ENCODE results near the gene STK32B. TPM values are rescaled to one million over a fixed set of nuclear protein-coding genes. Genes with fewer than 3 reads are reported as not detected.

Gene STK32B
- total RNA-seq, 2 experiments from 2014 or later, result not detected

DNA sequence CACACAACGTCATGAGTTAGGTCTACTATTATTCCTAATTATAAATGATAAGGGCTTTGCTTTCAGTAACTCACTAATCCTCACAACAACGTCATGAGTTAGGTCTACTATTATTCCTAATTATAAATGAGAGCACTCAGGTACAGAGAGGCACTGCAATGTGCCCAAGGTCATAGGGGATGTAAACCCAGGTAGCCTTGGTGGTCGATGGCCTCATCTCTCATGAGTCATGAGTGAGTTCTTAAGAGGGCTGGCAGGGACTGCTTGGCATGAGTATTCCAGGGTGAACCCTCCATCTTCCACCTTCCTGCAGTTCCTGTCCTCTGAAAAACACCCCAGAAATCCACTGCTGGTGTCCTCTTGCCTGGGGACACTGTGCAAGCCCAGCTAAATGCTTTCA, 317.1 kb downstream of the STK32B start:
- Mint-ChIP-seq H3K27ac (no peak overlapping the region), H3K27me3 (no peaks in the 10 kb centered on the region), H3K4me1 (ENCODE audit: low read depth) (no peaks in the 10 kb centered on the region), H3K4me3 (no peak overlapping the region), H3K36me3 (ENCODE audit: low read depth) (no peaks in the 10 kb centered on the region), H3K9me3 (no peaks in the 10 kb centered on the region)
- no peak for ATAC-seq
- TF ChIP-seq, protein P1, sequence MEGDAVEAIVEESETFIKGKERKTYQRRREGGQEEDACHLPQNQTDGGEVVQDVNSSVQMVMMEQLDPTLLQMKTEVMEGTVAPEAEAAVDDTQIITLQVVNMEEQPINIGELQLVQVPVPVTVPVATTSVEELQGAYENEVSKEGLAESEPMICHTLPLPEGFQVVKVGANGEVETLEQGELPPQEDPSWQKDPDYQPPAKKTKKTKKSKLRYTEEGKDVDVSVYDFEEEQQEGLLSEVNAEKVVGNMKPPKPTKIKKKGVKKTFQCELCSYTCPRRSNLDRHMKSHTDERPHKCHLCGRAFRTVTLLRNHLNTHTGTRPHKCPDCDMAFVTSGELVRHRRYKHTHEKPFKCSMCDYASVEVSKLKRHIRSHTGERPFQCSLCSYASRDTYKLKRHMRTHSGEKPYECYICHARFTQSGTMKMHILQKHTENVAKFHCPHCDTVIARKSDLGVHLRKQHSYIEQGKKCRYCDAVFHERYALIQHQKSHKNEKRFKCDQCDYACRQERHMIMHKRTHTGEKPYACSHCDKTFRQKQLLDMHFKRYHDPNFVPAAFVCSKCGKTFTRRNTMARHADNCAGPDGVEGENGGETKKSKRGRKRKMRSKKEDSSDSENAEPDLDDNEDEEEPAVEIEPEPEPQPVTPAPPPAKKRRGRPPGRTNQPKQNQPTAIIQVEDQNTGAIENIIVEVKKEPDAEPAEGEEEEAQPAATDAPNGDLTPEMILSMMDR (IDR thresholded peaks at IDR 0.05), result no peak
- intact Hi-C loops (cut with micrococcal nuclease), result no loop called here
- no peak for DNase-seq
- POLR2A ChIA-PET, result no interaction called here
- CTCF ChIA-PET, result no interaction called here

DNA sequence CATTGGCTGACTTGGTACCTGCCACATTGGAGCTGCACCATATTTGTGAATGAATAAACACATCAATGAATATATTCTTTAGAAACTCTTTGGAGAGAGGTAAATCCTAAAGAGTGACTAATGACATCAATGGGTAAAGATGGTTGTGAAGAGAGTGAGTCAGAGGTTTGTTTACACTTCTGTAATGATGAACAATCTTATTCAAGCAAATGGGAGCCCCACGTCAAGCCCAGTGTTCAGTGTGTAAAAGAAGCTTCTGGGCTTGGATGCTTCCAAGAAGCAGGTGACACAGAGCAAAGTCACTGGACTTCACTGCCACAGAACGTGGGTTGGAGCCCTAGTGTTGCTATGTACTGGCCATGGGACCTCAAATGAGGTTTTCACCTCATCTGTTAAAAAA, 319.0 kb downstream of the STK32B start:
- Mint-ChIP-seq H3K36me3 (ENCODE audit: low read depth) (no peaks in the 10 kb centered on the region), H3K4me1 (ENCODE audit: low read depth) (no peaks in the 10 kb centered on the region), H3K4me3 (no peak overlapping the region), H3K27me3 (no peaks in the 10 kb centered on the region), H3K27ac (no peak overlapping the region), H3K9me3 (peaks cover 6% of the 10 kb centered on the region)
- TF ChIP-seq, protein P1 (IDR thresholded peaks at IDR 0.05), result no peak
- no peak for ATAC-seq
- ChIA-PET POLR2A (no interaction called here), CTCF (no interaction called here)
- intact Hi-C loops (cut with micrococcal nuclease), result no loop called here
- DNase-seq, result no peak

DNA sequence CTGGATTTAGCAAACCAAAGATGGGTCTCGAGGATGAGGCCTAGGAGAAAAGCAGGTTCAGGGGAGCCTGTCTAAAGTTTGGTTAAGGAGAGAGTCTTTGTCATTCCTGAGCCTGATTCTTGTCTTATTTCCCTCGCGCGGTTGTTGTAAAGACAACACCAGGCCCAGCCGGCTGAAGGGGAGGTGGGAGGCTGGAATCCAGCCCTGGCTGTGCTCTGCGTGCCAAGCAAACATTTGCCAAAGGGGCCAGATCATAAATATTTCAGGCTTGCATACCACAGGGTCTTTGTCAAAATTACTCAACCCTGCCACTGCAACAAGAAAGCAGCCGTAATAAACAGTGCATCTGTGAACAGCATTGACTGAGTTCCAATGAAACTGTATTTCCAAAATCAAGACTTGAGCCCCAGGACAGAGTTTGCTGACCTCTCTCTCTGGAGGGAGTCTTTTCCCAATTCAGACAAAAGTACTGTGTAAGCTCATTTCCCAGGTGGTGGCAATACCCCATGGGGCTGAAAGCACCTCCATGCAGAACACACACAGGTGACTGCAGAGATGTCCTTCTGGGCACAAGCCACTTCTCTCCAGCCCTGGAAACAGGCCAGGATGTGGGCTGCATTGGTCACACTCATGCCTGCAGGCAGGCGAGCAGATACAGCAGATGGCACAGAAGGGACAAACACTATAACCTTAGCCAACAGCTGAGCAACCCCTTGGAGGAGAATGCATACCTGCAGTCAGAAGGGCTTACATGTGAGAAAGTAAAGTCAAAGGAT, 320.3 kb downstream of the STK32B start:
- ChIA-PET POLR2A (no interaction called here), CTCF (no interaction called here)
- no peak for DNase-seq
- TF ChIP-seq, protein P1 (IDR thresholded peaks at IDR 0.05), result no peak
- Mint-ChIP-seq H3K36me3 (ENCODE audit: low read depth) (no peaks in the 10 kb centered on the region), H3K9me3 (peaks cover 6% of the 10 kb centered on the region), H3K4me3 (no peak overlapping the region), H3K27me3 (no peaks in the 10 kb centered on the region), H3K27ac (no peak overlapping the region), H3K4me1 (ENCODE audit: low read depth) (no peaks in the 10 kb centered on the region)
- no peak for ATAC-seq
- intact Hi-C loops (cut with micrococcal nuclease), result no loop called here

DNA sequence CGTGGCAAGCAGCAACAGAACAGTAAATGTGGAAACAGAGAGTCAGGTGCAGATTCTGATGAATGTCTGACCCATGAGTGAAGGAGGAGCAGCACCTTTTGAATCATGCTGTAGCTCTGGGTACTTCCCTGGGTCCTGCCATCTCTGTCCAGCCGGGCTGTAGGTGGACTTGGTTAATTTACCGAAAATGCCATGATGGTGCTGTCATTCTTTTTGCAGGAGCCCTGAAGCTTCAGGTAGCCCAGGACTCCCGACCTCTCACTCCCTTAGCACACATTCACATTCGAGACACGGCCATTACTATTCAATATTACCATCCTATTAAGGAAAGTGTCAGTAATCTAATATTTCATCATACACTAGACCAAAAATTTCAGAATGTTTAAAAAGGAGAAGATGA, 320.9 kb downstream of the STK32B start:
- intact Hi-C loops (cut with micrococcal nuclease), result no loop called here
- ChIA-PET POLR2A (no interaction called here), CTCF (no interaction called here)
- DNase-seq, result no peak
- Mint-ChIP-seq H3K27ac (no peak overlapping the region), H3K9me3 (peaks cover 6% of the 10 kb centered on the region), H3K27me3 (no peaks in the 10 kb centered on the region), H3K4me3 (no peak overlapping the region), H3K36me3 (ENCODE audit: low read depth) (no peaks in the 10 kb centered on the region), H3K4me1 (ENCODE audit: low read depth) (no peaks in the 10 kb centered on the region)
- TF ChIP-seq, protein P1 (IDR thresholded peaks at IDR 0.05), result no peak
- no peak for ATAC-seq

DNA sequence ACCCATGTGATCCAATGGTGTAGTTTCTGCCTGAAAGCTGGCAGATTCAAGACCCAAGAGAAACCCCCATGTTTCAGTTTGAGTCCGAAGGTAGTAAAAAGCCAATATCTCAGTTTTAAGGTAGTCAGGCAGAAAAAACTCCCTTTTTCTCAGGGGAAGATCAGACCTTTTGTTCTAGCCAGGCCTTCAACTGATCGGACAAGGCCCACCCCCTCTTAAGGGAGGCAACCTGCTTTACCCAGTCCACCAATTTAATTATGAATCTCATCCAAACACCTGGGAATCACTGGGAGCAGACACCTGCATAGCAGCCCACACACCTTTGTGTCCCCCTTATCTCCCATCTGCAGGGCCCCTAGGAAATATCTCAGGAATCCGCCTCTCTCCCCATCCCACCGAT, 322.0 kb downstream of the STK32B start:
- Mint-ChIP-seq H3K27ac (no peak overlapping the region), H3K4me3 (no peak overlapping the region), H3K4me1 (ENCODE audit: low read depth) (no peaks in the 10 kb centered on the region), H3K9me3 (peaks cover 8% of the 10 kb centered on the region), H3K27me3 (no peaks in the 10 kb centered on the region), H3K36me3 (ENCODE audit: low read depth) (no peaks in the 10 kb centered on the region)
- ChIA-PET POLR2A (no interaction called here), CTCF (no interaction called here)
- no peak for DNase-seq
- ATAC-seq, result no peak
- intact Hi-C loops (cut with micrococcal nuclease), result no loop called here
- TF ChIP-seq, protein P1 (IDR thresholded peaks at IDR 0.05), result no peak

All from activated CD8-positive, alpha-beta T cell treated with anti-CD3 and anti-CD28 coated beads for 36 hours (primary cell).